Vagina (tissue), 2 donors: ENCODE results near the gene ADAMTS18. TPM values are rescaled to one million over a fixed set of nuclear protein-coding genes. Genes with fewer than 3 reads are reported as not detected.

Source experiments
- DNase-seq, 2 donors: peaks; one replicate each; pipeline ENCODE4 v3.0.0-alpha.2; 2017; ENCODE audit errors: extremely low spot score in 2 of 2
- H3K27ac ChIP-seq: fragments of 200-600 bp; sonication (generic); one replicate; pipeline ENCODE4 v1.5.1; 2019
- H3K27me3 ChIP-seq: fragments of 200-600 bp; sonication (generic); one replicate; pipeline ENCODE4 v1.5.1; 2019
- H3K36me3 ChIP-seq, 2 donors: fragments of 200-600 bp; sonication (generic); one replicate each; pipeline ENCODE4 v1.5.1; 2017 to 2019
- H3K4me1 ChIP-seq: fragments of 200-600 bp; sonication (generic); one replicate; pipeline ENCODE4 v1.5.1; 2019
- H3K4me3 ChIP-seq, 2 donors: fragments of 200-600 bp; sonication (generic); 1 replicate in 1 of 2; 2 replicates in 1 of 2; pipeline ENCODE4 v1.5.1; 2016 to 2019
- H3K9me3 ChIP-seq: fragments of 200-600 bp; sonication (generic); one replicate; pipeline ENCODE4 v1.5.1; 2019
- POLR2A ChIP-seq, 2 donors: fragments of 450-650 bp; IDR thresholded peaks; one replicate each; pipeline ENCODE4 v1.6.1; 2017; ENCODE audit warnings: antibody characterized with exemption in 2 of 2, mild to moderate bottlenecking in 2 of 2, moderate library complexity in 2 of 2
- POLR2AphosphoS5 ChIP-seq, 2 donors: sonication (generic); formaldehyde crosslinking; IDR thresholded peaks; one replicate each; pipeline ENCODE4 v1.9.0; 2017; ENCODE audit warnings: antibody characterized with exemption in 2 of 2, mild to moderate bottlenecking in 2 of 2, low read depth in 1 of 2; ENCODE audit not compliant: insufficient read depth in 1 of 2
- intact Hi-C: fragments of 100-400 bp; cut with DNase I; formaldehyde crosslinking; loops from one replicate; pipeline ENCODE4 v1.15.1; 2023
- total RNA-seq: library from RNA; depleted of rRNA; stranded (reverse); fragments of >200 nt; gene quantifications from one replicate; pipeline ENCODE4 v1.2.3, GENCODE V29; 2016
- TF ChIP-seq, protein P1 (sequence below), 3 experiments: fragments of 450-650 bp in 2 of 3; fragments of 200-600 bp in 1 of 3; sonication (generic) in 1 of 3; IDR thresholded peaks; one replicate each; pipeline ENCODE4 v1.5.1; 2017 to 2019; ENCODE audit warnings: antibody characterized with exemption in 3 of 3, mild to moderate bottlenecking in 2 of 3, moderate library complexity in 2 of 3

ADAMTS18 gene
- total RNA-seq, 1 donor from 2014 or later: 0.25 TPM

DNA sequence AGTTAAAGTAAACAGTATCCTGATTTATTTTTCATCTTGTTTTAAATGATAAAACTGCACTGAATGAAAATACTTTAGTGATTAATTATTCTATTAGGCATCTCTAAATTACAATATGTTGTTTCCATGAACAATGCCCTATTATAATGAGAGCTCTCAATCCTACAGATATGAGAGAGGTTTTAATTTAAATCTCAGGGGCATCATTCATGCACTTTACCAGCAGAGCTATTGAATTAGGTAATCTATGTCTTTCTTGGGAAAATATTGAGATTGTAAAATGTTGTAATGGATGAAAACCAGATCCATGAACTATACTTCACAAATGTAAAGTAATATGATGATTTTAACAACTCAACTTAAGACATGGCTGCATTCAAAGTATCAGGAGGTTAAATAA, 103.8 kb downstream of the ADAMTS18 start:
- TF ChIP-seq POLR2AphosphoS5 (IDR thresholded peaks at IDR 0.05; ENCODE audit: insufficient read depth in 1 of 2, low read depth in 1 of 2): no peak
- TF ChIP-seq, protein P1, sequence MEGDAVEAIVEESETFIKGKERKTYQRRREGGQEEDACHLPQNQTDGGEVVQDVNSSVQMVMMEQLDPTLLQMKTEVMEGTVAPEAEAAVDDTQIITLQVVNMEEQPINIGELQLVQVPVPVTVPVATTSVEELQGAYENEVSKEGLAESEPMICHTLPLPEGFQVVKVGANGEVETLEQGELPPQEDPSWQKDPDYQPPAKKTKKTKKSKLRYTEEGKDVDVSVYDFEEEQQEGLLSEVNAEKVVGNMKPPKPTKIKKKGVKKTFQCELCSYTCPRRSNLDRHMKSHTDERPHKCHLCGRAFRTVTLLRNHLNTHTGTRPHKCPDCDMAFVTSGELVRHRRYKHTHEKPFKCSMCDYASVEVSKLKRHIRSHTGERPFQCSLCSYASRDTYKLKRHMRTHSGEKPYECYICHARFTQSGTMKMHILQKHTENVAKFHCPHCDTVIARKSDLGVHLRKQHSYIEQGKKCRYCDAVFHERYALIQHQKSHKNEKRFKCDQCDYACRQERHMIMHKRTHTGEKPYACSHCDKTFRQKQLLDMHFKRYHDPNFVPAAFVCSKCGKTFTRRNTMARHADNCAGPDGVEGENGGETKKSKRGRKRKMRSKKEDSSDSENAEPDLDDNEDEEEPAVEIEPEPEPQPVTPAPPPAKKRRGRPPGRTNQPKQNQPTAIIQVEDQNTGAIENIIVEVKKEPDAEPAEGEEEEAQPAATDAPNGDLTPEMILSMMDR (IDR thresholded peaks at IDR 0.05): no peak
- TF ChIP-seq POLR2A (IDR thresholded peaks at IDR 0.05): no peak

GRCh38 chr16:77330332-77331042, 104.3 kb downstream of the ADAMTS18 start:
- TF ChIP-seq POLR2AphosphoS5 (IDR thresholded peaks at IDR 0.05; ENCODE audit: insufficient read depth in 1 of 2, low read depth in 1 of 2) (no peak), POLR2A (IDR thresholded peaks at IDR 0.05) (no peak)
- TF ChIP-seq, protein P1 (IDR thresholded peaks at IDR 0.05): no peak
- intact Hi-C loops: no loop called here
- H3K36me3 ChIP-seq: no peaks in the 10 kb centered on the region

More for the DNA sequence above, 103.8 kb downstream of the ADAMTS18 start:
- Histone ChIP-seq H3K27me3 (no peaks in the 10 kb centered on the region), H3K36me3 (no peaks in the 10 kb centered on the region), H3K4me3 (no peak overlapping the region), H3K27ac (no peak overlapping the region), H3K4me1 (no peaks in the 10 kb centered on the region), H3K9me3 (no peaks in the 10 kb centered on the region)
- intact Hi-C loops: no loop called here
- DNase-seq: no peak

GRCh38 chr16:77328768-77329167, 106.1 kb downstream of the ADAMTS18 start:
- Histone ChIP-seq H3K4me3 (no peak overlapping the region), H3K36me3 (no peaks in the 10 kb centered on the region), H3K27me3 (no peaks in the 10 kb centered on the region), H3K4me1 (peaks cover 5% of the 10 kb centered on the region), H3K9me3 (no peaks in the 10 kb centered on the region), H3K27ac (no peak overlapping the region)
- intact Hi-C loops: no loop called here
- no peak for DNase-seq
- no peak for TF ChIP-seq POLR2AphosphoS5 (IDR thresholded peaks at IDR 0.05; ENCODE audit: insufficient read depth in 1 of 2, low read depth in 1 of 2)
- TF ChIP-seq POLR2A (IDR thresholded peaks at IDR 0.05): no peak
- TF ChIP-seq, protein P1 (IDR thresholded peaks at IDR 0.05): no peak

More at GRCh38 chr16:77330332-77331042, 104.3 kb downstream of the ADAMTS18 start:
- H3K27ac ChIP-seq: no peak overlapping the region
- no peaks in the 10 kb centered on the region for H3K27me3 ChIP-seq
- no peaks in the 10 kb centered on the region for H3K4me1 ChIP-seq
- H3K4me3 ChIP-seq: no peak overlapping the region
- H3K9me3 ChIP-seq: no peaks in the 10 kb centered on the region
- DNase-seq: no peak

DNA sequence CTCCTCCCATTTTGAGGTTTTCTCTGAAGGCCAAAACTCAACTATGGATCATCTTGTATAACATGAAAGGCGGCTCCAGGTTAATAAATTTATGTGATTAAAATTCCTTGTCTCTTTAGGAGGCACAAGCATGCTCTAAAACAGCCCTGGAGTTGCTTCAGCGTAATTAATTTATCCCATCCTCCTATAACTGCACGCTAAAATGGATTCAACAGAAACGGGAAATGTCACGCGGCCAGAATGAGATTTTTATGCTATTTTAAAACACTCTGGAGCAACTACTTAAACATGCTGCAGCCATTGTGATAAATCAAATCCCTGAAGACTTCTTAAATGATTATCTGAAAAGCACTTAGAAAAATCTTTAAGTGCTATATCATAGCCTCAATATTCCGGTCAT, 106.6 kb downstream of the ADAMTS18 start:
- Histone ChIP-seq H3K27ac (no peak overlapping the region), H3K4me1 (peaks cover 9% of the 10 kb centered on the region), H3K27me3 (no peaks in the 10 kb centered on the region), H3K9me3 (no peaks in the 10 kb centered on the region), H3K36me3 (no peaks in the 10 kb centered on the region), H3K4me3 (no peak overlapping the region)
- intact Hi-C loops: no loop called here
- no peak for DNase-seq
- TF ChIP-seq, protein P1 (IDR thresholded peaks at IDR 0.05): no peak
- TF ChIP-seq POLR2A (IDR thresholded peaks at IDR 0.05) (no peak), POLR2AphosphoS5 (IDR thresholded peaks at IDR 0.05; ENCODE audit: insufficient read depth in 1 of 2, low read depth in 1 of 2) (no peak)

GRCh38 chr16:77327717-77328116, 107.1 kb downstream of the ADAMTS18 start:
- Histone ChIP-seq H3K27me3 (no peaks in the 10 kb centered on the region), H3K4me3 (no peak overlapping the region), H3K36me3 (no peaks in the 10 kb centered on the region), H3K27ac (no peak overlapping the region), H3K4me1 (peaks cover 9% of the 10 kb centered on the region), H3K9me3 (no peaks in the 10 kb centered on the region)
- DNase-seq: no peak
- intact Hi-C loops: no loop called here
- no peak for TF ChIP-seq POLR2A (IDR thresholded peaks at IDR 0.05)
